ENCODE data around the gene EPHB2. TPM values are rescaled to one million over a fixed set of nuclear protein-coding genes. Genes with fewer than 3 reads are reported as not detected.
"Not testable (repeated sequence)": the region's sequence is repeated elsewhere in the genome, so short reads cannot be mapped to it uniquely, and the experiment has no call there.

The EPHB2 gene
- polyA plus RNA-seq, 3 donors, result 0.67 to 3.9 (median 1.9) TPM

DNA sequence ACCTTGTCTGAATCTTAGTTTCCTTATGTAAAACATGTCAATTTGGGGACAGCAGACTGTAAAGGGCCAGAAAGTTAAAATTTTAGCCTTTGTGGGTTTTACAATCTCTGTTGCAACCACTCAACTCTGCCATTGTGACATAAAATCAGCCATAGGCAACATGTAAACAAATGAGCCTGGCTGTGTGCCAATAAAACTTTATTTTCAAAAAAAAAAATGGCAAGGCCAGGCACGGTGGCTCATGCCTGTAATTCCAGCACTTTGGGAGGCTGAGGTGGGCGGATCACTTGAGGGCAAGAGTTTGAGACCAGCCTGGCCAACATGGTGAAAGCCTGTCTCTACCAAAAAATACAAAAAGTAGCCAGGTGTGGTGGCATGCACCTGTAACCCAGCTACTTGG lies 123.8 kb downstream of the EPHB2 start:
- WGBS, 3 donors, result 62 to 70% (median 66%) methylated on average over 2 of the region's 2 CpGs
- H3K27ac ChIP-seq (ENCODE audit: low read depth, low read length), result not testable (repeated sequence)

DNA sequence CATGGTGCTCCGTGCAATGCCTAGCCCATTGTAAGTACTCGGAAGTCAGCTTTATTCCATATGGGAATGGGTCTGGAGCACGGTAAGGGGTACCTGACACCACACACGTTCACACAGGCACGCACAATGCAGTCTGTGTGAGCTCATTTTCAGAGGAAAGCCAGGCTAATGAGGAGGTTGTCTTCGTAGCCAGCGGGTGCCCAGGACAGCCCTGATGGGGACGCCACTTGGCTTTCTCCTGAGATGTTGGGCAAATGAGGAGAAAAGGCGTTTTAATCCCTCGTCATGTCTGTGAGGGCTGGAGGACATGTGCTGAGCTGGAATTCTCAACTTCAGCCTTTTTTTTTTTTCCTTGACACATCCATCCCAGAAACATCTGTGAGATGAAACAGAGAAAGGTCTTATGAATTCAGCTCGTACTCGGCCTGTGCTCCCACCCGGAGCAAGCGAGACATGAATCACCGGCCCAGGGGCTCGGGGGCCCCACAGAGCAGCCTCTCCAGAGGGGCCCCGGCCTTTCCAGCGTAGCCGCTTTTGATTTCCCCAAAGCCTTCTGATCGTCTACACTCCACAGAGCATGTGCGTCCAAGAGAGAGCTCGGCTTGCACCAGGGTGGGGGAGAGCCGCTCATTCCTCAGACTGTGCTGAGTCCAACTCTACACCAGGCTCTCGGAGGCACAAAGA lies 125.1 kb downstream of the EPHB2 start:
- no peak overlapping the region for H3K27ac ChIP-seq (ENCODE audit: low read depth, low read length)
- WGBS, 3 donors, result 86 to 90% (median 88%) methylated on average over 24 of the region's 24 CpGs

GRCh38 chr1:22836850-22837249 lies 126.2 kb downstream of the EPHB2 start:
- WGBS, 3 donors, result 80 to 88% (median 84%) methylated on average over 5 of the region's 5 CpGs
- no peak overlapping the region for H3K27ac ChIP-seq (ENCODE audit: low read depth, low read length)

GRCh38 chr1:22837332-22837731 lies 126.7 kb downstream of the EPHB2 start:
- 88 to 98% (median 92%) methylated on average over 3 of the region's 3 CpGs for WGBS, 3 donors
- no peak overlapping the region for H3K27ac ChIP-seq (ENCODE audit: low read depth, low read length)

DNA sequence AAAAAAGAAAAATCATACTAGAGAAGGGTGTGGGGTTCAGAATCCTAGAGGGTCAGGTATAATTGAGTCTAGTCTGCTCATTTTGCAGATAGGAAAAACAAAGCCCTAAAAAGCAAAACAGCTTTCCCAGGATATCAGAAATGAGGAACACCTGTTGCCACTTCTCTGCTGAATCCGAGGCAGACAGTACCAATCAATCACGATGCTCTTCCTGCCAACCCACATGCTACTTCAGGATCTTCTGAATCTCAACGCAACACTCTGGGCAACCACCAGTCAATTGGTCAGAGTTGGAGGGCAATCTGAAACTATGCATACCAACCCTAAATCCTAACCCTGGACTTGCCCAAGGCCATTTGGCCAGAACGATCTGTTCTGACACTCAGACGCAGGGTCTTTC lies 128.3 kb downstream of the EPHB2 start:
- 68 to 77% (median 72%) methylated on average over 5 of the region's 5 CpGs for WGBS, 3 donors
- H3K27ac ChIP-seq (ENCODE audit: low read depth, low read length), result no peak overlapping the region

- H3K27ac ChIP-seq (ENCODE audit: low read depth, low read length), result no peak overlapping the region
- 84 to 89% (median 87%) methylated on average over 6 of the region's 6 CpGs for WGBS, 3 donors
Observed at GRCh38 chr1:22839806-22840205, 129.2 kb downstream of the EPHB2 start.

GRCh38 chr1:22841142-22841541 lies 130.5 kb downstream of the EPHB2 start:
- WGBS, 3 donors, result 61 to 67% (median 61%) methylated on average over 3 of the region's 3 CpGs
- H3K27ac ChIP-seq (ENCODE audit: low read depth, low read length), result no peak overlapping the region

DNA sequence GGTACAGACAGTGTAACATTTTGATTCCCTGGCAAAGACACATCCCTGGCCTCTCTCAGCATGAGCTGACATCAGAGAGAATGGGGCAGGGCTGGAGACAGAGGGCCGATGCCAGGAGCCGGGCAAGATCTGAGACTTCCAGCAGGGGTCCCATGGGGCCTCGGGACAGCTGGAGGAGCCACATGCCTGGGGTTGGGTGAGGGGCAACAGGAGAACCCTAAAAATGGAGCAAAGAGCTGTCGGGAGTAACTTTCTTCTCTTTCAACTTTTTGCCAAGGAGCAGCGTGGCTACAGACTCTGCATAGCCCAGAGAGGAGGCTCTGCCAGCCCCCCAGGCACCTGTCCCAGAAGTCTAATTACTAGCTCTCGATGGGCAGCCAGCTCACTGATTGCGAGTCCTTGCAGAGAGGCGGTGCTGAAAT lies 131.2 kb downstream of the EPHB2 start:
- 53 to 64% (median 56%) methylated on average over 8 of the region's 8 CpGs for WGBS, 3 donors
- H3K27ac ChIP-seq (ENCODE audit: low read depth, low read length), result no peak overlapping the region

DNA sequence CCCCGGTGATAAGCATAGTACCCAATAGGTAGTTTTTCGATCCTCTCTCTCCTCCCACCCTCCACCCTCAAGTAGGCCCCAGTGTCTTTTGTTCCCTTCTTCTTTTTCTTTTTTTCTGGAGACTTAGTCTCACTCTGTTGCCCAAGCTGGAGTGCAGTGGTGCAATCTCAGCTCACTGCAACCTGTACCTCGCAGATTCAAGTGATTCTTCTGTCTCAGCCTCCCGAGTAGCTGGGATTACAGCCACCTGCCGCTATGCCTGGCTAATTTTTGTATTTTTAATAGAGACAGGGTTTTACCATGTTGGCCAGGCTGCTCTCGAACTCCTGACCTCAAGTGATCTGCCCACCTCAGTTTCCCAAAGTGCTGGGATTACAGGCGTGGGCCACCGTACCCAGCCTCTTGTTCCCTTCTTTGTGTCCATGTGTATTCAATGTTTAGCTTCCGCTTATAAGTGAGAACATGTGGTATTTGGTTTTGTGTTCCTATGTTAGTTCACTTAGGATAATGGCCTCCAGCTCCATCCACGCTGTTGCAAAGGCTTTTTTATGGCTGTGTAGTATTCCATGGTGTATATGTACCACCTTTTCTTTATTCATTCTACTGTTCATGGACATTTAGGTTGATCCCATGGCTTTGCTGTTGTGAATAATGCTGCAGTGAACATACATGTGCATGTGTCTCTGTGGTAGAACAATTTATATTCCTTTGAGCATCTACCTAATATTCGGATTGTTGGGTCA lies 133.0 kb downstream of the EPHB2 start:
- 90 to 95% (median 94%) methylated on average over 11 of the region's 11 CpGs for WGBS, 3 donors
- not testable (repeated sequence) for H3K27ac ChIP-seq (ENCODE audit: low read depth, low read length)

DNA sequence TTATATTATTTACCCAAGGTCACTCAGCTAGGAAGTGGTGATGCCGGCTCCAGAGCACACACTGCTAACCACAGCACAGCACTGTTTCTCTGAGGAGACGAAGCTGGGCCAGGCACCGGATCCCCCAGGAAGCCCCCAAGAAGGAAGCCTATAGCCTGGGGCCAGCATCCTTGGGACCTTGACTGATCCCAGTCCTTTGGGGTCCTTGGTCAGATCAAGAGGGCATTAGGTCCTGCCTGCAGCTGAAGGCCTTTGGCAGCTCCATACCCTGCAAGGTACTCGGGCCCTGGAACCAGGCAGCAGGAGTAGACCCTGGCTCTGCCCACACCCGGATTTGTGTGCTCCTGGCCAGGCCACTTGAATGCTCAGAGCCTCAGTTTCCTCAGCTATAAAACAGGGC lies 134.0 kb downstream of the EPHB2 start:
- WGBS, 3 donors, result 85 to 91% (median 90%) methylated on average over 5 of the region's 5 CpGs
- H3K27ac ChIP-seq (ENCODE audit: low read depth, low read length), result no peak overlapping the region

- 53 to 63% (median 61%) methylated on average over 4 of the region's 4 CpGs for WGBS, 3 donors
- H3K27ac ChIP-seq (ENCODE audit: low read depth, low read length), result no peak overlapping the region
Observed at GRCh38 chr1:22845398-22845935, 134.8 kb downstream of the EPHB2 start.

DNA sequence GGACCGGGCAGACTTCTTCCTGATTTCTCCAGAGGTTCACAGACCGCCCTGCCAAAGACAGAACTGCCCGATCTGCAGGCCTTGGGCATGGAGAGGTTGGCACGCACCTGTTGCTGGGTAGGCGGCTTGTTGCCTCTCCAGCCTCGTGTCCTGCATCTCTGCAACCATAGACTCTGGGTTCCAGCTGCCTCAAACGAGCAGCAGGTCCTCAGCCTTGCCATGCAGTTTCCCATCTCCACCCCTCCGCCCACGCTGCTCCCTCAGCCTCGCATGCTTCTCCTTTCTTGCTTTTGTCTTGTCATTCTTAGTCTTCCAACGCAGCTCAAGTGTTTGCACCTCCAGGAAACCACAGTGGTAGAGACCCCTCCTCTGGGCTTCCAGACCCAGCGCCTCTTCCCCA lies 135.8 kb downstream of the EPHB2 start:
- 46 to 88% (median 50%) methylated on average over 12 of the region's 12 CpGs for WGBS, 3 donors
- no peak overlapping the region for H3K27ac ChIP-seq (ENCODE audit: low read depth, low read length)

GRCh38 chr1:22847249-22847648 lies 136.6 kb downstream of the EPHB2 start:
- 53 to 79% (median 57%) methylated on average over 2 of the region's 2 CpGs for WGBS, 3 donors

GRCh38 chr1:22847709-22848108 lies 137.1 kb downstream of the EPHB2 start:
- H3K27ac ChIP-seq (ENCODE audit: low read depth, low read length), result no peak overlapping the region
- WGBS, 3 donors, result 81 to 92% (median 87%) methylated on average over 2 of the region's 2 CpGs

More at GRCh38 chr1:22847249-22847648, 136.6 kb downstream of the EPHB2 start:
- no peak overlapping the region for H3K27ac ChIP-seq (ENCODE audit: low read depth, low read length)

DNA sequence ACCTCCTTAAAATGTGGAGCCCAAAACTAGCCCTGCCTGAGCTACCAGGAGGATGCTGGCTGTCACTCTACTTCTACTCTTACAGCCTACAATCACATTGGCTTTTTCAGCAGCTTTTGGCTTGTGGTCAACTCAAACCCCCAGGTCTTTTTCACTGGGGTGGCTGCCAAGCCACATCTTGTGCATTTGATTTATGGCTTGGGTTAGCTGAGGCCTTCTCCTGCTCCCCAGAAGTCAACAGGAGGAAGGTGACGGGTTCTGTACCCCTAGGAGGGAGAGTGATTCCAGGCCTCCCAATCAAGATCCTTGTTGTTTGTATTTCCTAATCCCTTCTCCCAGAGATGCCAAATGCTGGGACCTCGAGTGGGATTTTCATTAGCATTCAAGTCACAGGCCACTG lies 137.8 kb downstream of the EPHB2 start:
- no peak overlapping the region for H3K27ac ChIP-seq (ENCODE audit: low read depth, low read length)
- 49 to 62% (median 52%) methylated on average over 2 of the region's 2 CpGs for WGBS, 3 donors

DNA sequence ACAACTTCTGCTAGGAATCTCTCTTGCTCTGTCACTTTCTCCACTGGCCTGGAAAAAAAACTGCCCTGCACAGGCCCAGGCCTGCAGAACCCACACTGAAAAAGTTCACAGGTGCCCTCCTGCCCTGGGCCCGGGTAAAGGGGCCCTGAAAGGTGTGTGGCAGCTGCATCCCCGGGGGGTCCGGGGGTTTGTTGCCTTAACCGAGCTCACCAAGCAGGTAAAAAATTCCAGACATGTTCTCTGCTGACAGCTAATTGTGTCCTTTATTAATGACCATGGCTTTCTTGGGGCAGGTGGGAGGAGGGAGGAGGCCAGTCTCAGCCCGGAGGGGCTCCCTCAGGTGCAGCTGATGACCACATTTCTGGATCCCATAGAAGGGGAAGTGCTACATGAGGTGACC lies 139.1 kb downstream of the EPHB2 start:
- H3K27ac ChIP-seq (ENCODE audit: low read depth, low read length), result no peak overlapping the region
- WGBS, 3 donors, result 71 to 82% (median 79%) methylated on average over 5 of the region's 5 CpGs

DNA sequence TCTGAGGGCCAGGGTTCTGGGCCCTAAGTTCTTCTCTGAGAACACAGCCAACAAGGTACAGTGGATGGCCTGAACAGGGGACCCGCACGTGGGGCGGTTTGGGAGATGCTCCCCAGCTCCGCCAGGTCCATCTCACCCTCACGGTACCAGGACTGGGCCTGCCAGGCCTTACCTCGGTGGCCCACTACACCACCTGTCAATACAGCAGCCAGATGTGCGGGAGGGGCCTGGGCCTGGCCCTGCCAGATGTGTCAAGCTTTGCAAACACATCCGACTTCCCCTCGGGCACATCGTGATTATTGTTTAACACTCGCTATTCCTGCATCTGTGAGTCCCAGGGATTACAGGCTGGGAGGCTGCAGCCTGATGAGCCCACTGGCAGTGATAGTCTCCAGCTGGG lies 139.6 kb downstream of the EPHB2 start:
- H3K27ac ChIP-seq (ENCODE audit: low read depth, low read length), result no peak overlapping the region
- WGBS, 3 donors, result 72 to 76% (median 73%) methylated on average over 11 of the region's 11 CpGs

DNA sequence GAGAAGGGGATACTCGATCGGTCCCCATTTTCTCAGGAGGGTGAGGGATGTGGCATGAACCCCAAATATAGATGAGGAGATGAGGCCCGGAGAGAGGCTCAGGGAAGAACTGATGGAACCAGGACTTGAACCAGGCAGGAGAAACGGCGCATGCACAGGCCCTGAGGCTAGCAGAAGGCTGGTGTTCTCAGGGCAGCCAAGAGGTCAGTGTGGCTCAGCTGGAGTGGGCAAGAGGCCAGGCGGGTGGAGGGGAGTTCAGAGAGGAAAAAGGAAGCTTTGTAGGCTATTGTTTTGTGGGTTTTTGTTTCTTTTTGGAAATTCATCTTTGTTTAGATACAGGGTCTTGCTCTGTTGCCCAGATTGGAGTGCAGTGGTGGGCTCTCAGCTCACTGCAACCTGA lies 140.0 kb downstream of the EPHB2 start:
- no peak overlapping the region for H3K27ac ChIP-seq (ENCODE audit: low read depth, low read length)
- WGBS, 3 donors, result 68 to 87% (median 80%) methylated on average over 6 of the region's 6 CpGs

GRCh38 chr1:22851517-22851916 lies 140.9 kb downstream of the EPHB2 start:
- 63 to 80% (median 69%) methylated on average over 4 of the region's 4 CpGs for WGBS, 3 donors

More at GRCh38 chr1:22851517-22851916, 140.9 kb downstream of the EPHB2 start:
- H3K27ac ChIP-seq (ENCODE audit: low read depth, low read length), result no peak overlapping the region

Data from adipose tissue (tissue), 3 donors.